Peyer's patch (tissue), 4 donors: Measurements from ENCODE around the gene HLCS.

ENCODE experiments used
- CTCF ChIP-seq, 6 experiments: fragments of 450-650 bp in 4 of 6; fragments of 200-600 bp in 2 of 6; sonication (generic) in 1 of 6; IDR thresholded peaks; one replicate each; pipeline ENCODE4 v1.5.1; 2017 to 2019; ENCODE audit warnings: antibody characterized with exemption in 6 of 6, mild to moderate bottlenecking in 3 of 6, moderate library complexity in 1 of 6
- POLR2A ChIP-seq, 2 donors: fragments of 450-650 bp; IDR thresholded peaks; one replicate each; pipeline ENCODE4 v1.5.1; 2017; ENCODE audit warnings: antibody characterized with exemption in 2 of 2, mild to moderate bottlenecking in 2 of 2, moderate library complexity in 2 of 2

- peak in 2 of 6 experiments; percentile 15 to 18 for TF ChIP-seq CTCF (IDR thresholded peaks at IDR 0.05)
- no peak for TF ChIP-seq POLR2A (IDR thresholded peaks at IDR 0.05)
These were observed 14.0 kb upstream of the HLCS start for GRCh38 chr21:36980280-36981048.
